ENCODE data around the gene CTH.
"Not testable (repeated sequence)": the region's sequence is repeated elsewhere in the genome, so short reads cannot be mapped to it uniquely, and the experiment has no call there.

CTH gene

DNA sequence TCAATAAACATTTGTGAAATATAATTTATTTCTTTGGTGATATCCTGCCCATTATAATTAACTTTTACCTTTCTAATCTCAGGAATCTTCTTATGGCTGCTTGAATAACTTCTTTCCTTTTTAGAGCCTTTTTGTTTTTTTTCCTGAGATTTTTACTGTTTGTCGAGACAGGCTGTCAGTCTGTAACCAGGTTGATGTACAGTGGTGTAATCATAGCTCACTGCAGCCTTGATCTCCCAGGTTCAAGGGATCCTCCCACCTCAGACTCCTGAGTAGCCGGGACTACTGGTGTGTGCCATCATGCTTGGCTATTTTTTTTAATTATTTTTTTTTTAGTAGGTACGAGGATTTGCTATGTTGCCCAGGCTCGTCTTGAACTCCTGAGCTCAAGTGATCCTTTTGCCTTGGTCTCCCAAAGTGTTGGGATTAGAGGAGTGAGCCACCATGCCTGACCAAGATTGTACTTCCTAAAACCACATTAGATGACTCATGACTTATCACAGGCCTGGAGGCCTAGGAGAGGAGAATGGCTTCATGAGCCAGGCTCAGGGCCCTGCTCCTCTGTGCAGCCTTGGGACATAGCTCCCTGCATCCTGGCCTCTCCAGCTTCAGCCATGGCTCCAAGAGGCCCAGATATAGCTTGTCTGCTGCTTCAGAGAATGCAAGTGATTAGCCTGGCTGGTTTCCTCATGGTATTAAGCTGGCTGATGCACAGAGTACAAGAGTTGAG lies 48.6 kb downstream of the CTH start:
- no peak for DNase-seq

DNA sequence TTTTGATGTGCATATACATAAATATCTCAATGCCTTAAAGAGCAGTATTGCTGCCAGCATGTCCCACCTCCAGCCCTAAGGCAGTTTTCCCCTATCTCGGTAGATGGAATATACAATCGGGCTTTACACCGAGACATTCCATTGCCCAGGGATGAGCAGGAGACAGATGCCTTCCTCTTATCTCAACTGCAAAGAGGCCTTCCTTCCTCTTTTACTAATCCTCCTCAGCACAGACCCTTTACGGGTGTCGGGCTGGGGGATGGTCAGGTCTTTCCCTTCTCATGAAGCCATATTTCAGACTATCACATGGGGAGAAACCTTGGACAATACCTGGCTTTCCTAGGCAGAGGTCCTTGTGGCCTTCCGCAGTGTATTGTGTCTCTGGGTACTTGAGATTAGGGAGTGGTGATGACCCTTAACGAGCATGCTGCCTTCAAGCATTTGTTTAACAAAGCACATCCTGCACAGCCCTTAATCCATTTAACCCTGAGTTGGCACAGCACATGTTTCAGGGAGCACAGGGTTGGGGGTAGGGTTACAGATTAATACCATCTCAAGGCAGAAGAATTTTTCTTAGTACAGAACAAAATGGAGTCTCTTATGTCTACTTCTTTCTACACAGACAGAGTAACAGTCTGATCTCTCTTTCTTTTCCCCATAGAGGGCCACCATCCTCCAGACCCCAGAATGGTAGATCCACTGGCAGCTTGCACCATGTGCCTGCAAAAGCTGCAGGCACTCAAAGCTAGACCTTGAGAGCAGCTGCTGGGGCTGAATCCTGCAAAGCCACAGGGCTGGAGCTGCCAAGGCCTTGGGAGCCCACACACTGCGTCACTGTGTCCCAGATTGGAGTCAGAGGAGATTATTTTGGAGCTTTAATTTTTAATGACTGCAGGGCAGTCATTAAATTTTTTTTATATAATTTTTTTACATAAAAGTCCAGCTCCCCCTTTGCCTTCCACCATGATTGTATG lies 50.0 kb downstream of the CTH start:
- DNase-seq = not testable (repeated sequence)

DNA sequence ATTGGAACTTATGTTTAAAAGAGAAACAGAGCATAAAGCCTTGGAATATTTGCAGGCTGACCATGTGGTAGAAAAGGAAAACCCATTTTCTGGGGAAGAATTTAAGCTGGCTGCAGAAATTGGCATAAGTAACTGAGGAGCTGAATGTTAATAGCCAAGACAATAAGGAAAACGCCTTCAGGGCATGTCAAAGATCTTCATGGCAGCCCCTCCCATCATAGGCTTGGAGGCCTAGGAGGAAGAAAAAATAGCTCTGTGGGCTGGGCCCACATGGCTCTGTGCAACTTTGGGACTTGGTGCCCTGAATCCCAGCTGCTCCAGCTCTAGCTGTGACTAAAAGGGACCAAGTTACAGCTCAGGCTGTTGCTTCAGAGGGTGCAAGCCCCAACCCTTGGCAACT lies 51.5 kb downstream of the CTH start:
- DNase-seq = no peak

DNA sequence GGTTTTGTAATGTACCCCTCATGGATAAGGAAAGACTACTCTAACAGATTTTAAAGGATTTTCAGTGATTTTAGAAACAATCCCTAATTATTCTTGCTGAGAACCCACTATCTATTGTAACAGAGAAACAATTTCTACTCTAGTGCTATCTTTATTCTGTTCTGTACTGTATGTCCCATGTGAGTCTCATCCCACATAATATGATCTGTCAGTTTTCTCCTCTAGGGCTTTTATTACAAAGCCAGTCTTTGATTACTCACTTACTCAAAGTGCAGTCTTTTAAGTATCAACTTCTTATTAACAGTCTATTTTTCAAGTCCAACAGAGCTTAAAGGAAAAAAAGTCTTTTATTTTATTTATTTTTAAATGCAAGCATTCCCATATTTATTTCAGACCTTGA lies 54.8 kb downstream of the CTH start:
- DNase-seq = no peak

DNA sequence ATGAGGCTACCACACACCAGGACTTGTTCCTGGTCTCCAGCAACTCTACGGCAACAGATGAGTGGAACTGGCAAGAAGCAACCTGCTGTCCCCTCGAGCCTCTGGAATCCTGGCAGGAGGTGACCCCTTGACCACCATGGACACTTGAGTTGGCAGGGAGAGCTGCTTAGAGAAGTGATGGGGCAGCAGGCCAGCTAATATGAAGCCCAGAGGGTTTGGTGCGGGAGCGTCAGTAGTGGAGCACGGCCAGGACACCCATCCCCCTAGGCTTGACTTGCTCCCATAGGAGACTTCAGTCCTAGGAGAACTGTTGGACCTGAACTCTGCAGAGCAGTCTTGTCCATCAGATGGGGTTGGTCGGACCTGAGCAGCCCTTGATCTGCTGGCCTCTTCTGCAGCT lies 56.5 kb downstream of the CTH start:
- DNase-seq = no peak

DNA sequence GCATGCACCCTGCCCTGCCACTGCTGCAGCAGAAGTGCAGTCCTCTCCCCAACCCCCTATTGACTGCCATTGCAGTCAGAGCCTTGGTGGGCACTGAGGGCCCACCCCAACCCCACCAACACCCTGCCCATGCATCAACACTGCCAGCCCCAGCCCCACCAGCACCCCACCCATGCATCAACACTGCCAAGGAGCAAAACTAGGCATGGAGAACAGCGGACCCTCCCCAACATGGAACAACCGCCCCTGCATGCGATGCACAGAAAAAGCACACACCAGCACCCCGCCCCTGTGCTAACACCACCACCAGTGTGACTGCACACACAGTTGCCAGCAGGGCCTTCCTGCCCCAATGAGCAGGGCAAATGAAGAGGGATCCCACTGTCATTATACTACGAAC lies 57.1 kb downstream of the CTH start:
- no peak for DNase-seq

DNA sequence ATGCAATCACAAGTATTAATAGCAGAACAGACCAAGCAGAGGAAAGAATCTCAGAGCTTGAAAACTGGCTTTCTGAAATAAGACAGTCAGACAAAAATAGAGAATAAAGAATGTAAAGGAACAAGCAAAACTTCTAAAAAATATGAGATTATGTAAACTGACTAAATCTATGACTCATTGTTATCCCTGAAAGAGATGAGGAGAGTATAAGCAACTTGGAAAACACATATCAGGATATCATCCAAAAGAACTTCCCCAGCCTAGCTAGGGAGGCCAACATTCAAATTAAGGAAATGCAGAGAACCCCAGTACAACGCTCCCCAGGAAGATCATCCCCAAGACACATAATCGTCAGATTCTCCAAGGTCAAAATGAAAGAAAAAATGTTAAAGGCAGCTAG lies 58.1 kb downstream of the CTH start:
- DNase-seq = not testable (repeated sequence)

DNA sequence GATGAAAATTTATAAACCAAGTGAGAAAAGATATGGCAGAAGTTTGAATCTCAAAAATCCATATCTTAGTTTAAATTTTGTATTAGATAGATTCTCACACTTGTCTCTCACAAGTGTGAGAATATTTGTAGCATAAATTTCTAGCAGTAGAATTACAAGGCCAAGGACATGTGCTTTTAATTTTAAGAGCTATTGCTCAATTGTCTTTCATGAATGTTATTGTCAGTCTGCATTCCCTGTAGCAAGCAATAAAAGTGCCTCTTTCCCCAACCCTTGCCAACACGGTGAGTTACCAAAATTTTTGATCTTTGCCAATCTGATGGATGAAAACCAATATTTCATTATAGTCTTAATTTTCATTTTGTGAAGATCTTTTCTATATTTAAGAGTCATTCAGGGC lies 64.0 kb downstream of the CTH start:
- no peak for DNase-seq

DNA sequence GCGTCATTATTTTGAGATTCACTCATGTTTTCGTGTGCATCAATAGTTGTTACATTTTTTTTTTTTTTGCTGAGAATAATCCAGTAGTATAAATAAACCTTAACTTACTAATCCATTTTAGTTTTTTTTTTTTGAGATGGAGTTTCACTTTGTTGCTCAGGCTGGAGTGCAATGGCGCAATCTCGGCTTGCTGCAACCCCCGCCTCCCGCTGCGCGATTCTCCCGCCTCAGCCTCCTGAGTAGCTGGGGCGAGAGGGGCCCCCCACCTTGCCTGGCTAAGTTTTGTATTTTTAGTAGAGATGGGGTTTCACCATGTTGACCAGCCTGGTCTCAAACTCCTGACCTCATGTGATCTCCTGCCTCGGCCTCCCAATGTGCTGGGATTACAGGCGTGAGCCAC lies 66.0 kb downstream of the CTH start:
- DNase-seq = no peak

DNA sequence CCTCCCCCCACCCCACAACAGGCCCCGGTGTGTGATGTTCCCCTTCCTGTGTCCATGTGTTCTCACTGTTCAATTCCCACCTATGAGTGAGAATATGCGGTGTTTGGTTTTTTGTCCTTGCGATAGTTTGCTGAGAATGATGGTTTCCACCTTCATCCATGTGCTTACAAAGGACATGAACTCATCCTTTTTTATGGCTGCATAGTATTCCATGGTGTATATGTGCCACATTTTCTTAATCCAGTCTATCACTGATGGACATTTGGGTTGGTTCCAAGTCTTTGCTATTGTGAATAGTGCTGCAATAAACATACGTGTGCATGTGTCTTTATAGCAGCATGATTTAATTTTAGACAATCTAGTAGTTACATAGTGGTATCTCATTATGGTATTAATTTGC lies 66.8 kb downstream of the CTH start:
- DNase-seq = not testable (repeated sequence)

DNA sequence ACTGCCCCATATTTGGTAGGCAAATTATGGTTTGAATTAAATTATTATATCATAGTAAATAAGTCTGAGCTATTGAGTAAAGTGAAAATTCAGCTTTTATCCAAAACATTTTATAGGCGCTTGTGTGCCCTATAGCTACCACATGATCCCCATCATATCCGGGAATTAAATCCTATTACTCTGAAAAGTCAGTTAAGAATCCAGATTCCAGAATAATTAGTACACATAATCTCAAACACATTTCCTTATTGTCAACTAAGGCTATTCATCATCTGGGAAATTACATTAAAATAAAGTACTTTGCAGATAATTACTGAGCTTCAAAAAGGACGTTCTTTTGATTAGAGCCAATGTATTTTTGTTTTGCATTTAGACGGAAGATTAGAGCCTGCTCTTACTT lies 72.3 kb downstream of the CTH start:
- no peak for DNase-seq

DNA sequence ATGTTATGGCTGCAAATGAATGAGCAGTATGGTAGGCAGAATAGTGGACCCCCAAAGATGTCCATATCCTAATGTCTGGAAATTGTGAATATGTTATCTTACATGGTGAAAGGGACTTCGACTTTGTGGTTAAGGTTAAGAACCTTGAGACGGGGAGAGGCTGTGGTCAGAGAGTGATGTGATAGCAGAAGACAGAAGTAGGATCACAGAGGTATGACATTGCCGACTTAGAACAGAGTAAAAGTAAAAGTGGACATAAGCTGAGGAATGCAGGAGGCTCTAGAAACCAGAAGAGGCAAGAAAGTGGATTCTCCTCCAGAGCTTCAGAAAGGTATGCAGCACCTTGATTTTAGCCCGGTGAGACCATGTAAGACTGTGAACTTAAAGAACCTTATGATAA lies 74.6 kb downstream of the CTH start:
- no peak for DNase-seq

DNA sequence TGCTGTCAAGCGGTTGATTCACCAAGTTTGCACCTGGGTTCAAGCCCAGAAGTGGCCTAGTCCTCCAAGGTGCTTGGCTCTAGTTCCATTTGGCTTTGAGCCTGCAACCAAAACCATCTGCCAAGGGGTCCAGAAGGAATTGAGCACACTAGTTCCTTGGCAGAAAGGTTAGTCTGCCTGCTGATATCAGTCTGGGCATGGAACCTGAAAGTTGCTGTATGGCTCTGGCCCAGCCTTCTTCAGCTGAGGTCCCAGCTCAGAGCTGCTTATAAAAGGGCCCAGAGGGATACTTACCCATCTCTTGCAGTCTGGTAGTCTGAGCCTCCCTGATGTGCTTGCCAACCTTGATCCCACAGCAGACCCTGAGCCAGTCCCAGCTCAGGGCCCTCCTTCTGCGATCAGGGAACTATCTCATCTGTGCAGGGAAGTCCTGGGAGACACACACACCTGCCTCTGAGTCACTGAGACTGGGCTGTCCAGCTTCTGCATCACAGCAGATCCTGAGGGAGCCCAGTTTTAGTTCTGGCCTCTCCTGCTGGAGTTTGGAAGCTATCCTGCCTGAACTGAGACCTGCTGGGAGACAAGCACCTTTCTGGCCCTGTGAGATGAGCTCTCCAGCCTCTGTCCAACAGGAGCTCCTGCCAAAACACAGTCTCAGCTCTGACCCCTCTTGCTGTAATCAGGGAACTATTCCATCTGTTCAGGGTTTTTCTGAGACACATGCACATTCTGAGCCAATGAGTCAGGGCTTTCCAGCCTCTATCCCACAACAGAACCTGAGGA lies 75.8 kb downstream of the CTH start:
- DNase-seq = no peak

DNA sequence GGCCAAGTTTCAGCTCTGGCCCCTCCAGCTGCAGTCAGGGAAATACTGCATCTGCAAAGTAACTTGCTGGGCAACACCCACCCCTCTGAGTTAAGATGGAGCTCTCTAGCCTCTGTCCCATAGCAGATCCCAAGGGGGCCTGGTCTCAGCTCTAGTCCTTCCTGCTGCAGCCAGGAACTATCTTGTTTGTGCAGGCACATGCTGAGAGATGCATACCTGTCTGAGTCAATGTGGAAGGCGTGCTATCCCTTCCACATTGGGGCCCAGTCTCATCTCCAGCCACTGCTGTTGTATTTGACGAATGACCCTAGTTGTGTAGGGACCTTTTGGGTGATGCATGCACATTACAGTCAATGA lies 76.4 kb downstream of the CTH start:
- DNase-seq = no peak

DNA sequence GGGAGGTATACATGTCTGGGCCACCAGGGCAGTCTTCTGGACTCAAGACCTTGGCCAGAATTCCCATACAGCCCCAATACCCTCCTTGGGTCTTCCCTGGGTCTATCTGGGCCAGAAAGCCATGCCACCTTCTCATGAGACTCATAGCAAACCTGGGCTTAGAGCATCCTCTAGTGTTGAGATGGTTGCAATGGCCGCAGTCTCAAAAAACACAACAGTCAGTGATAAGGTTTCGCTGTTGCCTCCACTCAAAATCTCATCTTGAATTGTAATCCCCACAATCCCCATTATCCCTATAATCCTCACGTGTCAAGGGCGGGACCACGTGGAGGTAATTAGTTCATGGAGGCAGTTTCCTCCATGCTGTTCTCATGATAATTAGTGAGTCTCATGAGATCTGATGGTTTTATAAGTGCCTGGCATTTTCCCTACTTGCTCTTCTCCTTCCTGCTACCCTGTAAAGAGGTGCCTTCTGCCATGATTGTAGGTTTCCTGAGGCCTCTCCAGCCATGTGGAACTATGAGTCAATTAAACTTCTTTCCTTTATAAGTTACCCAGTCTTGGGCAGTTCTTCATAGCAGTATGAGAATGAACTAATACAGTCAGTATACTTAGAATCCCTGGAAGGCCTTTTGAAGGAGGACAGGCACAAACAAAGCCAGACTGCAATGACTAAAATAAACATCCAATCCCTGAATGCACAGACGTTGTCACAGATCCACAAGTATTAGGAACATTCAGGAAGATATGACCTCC lies 77.0 kb downstream of the CTH start:
- DNase-seq = no peak
